Astrocyte (in vitro differentiated cells and primary cell): Measurements from ENCODE around the gene OBP2B. TPM values are rescaled to one million over a fixed set of nuclear protein-coding genes. Genes with fewer than 3 reads are reported as not detected.

Source experiments
- DNase-seq: peaks from one replicate; pipeline ENCODE4 v3.0.0-alpha.2; 2010; ENCODE audit warnings: low read depth
- FAIRE-seq: peaks from 2 replicates; lab custom pipeline; 2011; peaks lifted over from hg19 to GRCh38; lab: Jason Lieb, UNC
- H2AFZ ChIP-seq: 2 replicates; pipeline ENCODE4 v1.6.0; 2012; ENCODE audit warnings: low read depth, low read length, inconsistent platforms
- H3K27ac ChIP-seq: 2 replicates; pipeline ENCODE4 v1.5.1; 2011; ENCODE audit warnings: low read depth, low read length, inconsistent platforms
- H3K27me3 ChIP-seq: 2 replicates; pipeline ENCODE4 v1.6.0; 2011; ENCODE audit warnings: low read length, inconsistent platforms; ENCODE audit not compliant: insufficient read depth
- H3K36me3 ChIP-seq: 2 replicates; pipeline ENCODE4 v1.5.1; 2011; ENCODE audit warnings: low read length, inconsistent platforms; ENCODE audit not compliant: insufficient read depth
- H3K4me1 ChIP-seq: 2 replicates; pipeline ENCODE4 v1.5.1; 2011; ENCODE audit warnings: low read length, inconsistent platforms; ENCODE audit not compliant: insufficient read depth
- H3K4me2 ChIP-seq: 2 replicates; pipeline ENCODE4 v1.6.0; 2012; ENCODE audit warnings: low read length, inconsistent platforms
- H3K4me3 ChIP-seq: 2 replicates; pipeline ENCODE4 v1.5.1; 2011; ENCODE audit warnings: low read depth, mild to moderate bottlenecking, low read length, inconsistent platforms; ENCODE audit not compliant: insufficient read depth
- H3K79me2 ChIP-seq: 2 replicates; pipeline ENCODE4 v1.6.0; 2012; ENCODE audit warnings: mild to moderate bottlenecking, low read length, inconsistent platforms; ENCODE audit not compliant: insufficient read depth
- H3K9ac ChIP-seq: 2 replicates; pipeline ENCODE4 v1.6.0; 2012; ENCODE audit warnings: mild to moderate bottlenecking, low read length, inconsistent platforms
- H3K9me3 ChIP-seq: 2 replicates; pipeline ENCODE4 v1.5.1; 2012; ENCODE audit warnings: low read depth, mild to moderate bottlenecking, low read length, inconsistent platforms; ENCODE audit not compliant: insufficient read depth
- H4K20me1 ChIP-seq: 2 replicates; pipeline ENCODE4 v1.6.0; 2012; ENCODE audit warnings: low read length, inconsistent platforms; ENCODE audit not compliant: insufficient read depth
- H3K27ac Mint-ChIP-seq: one replicate; pipeline ENCODE4 v1.8.0; 2021; ENCODE audit warnings: mild to moderate bottlenecking, mixed read lengths; ENCODE audit not compliant: unreplicated experiment
- H3K27me3 Mint-ChIP-seq: one replicate; pipeline ENCODE4 v1.8.0; 2021; ENCODE audit warnings: low read depth, mixed read lengths; ENCODE audit not compliant: unreplicated experiment
- H3K36me3 Mint-ChIP-seq: one replicate; pipeline ENCODE4 v1.8.0; 2021; ENCODE audit warnings: low read depth, mixed read lengths; ENCODE audit not compliant: unreplicated experiment
- H3K4me1 Mint-ChIP-seq: one replicate; pipeline ENCODE4 v1.8.0; 2021; ENCODE audit warnings: low read depth, mixed read lengths; ENCODE audit not compliant: unreplicated experiment
- H3K4me3 Mint-ChIP-seq: one replicate; pipeline ENCODE4 v1.8.0; 2021; ENCODE audit warnings: mild to moderate bottlenecking, moderate library complexity, mixed read lengths; ENCODE audit not compliant: unreplicated experiment
- H3K9me3 Mint-ChIP-seq: one replicate; pipeline ENCODE4 v1.8.0; 2021; ENCODE audit warnings: mild to moderate bottlenecking, mixed read lengths; ENCODE audit not compliant: unreplicated experiment
- CTCF ChIP-seq: IDR thresholded peaks from 2 replicates; pipeline ENCODE4 v1.5.1; 2011; ENCODE audit warnings: low read depth, mild to moderate bottlenecking, inconsistent platforms, low read length, moderate library complexity; ENCODE audit not compliant: insufficient read depth
- EZH2 ChIP-seq: IDR thresholded peaks from 2 replicates; pipeline ENCODE4 v1.6.1; 2012; ENCODE audit warnings: mild to moderate bottlenecking, low read length, inconsistent platforms; ENCODE audit not compliant: insufficient read depth
- total RNA-seq: library from RNA; stranded (reverse); gene quantifications from 2 replicates; pipeline ENCODE4 v1.2.1, GENCODE V29; 2021

Gene OBP2B
- total RNA-seq, 1 donor from 2014 or later, result not detected

- H3K9ac ChIP-seq, result no peak overlapping the region
- DNase-seq (no peak), FAIRE-seq (no peak)
- H3K36me3 ChIP-seq, result no peaks in the 10 kb centered on the region
- no peak overlapping the region for H2AFZ ChIP-seq
- no peak overlapping the region for H3K4me2 ChIP-seq
- H3K9me3 ChIP-seq, result no peaks in the 10 kb centered on the region
- Mint-ChIP-seq H3K27ac (no peak overlapping the region), H3K9me3 (no peaks in the 10 kb centered on the region), H3K27me3 (peaks cover 50% of the 10 kb centered on the region), H3K36me3 (no peaks in the 10 kb centered on the region), H3K4me3 (no peak overlapping the region), H3K4me1 (no peaks in the 10 kb centered on the region)
- no peaks in the 10 kb centered on the region for H3K79me2 ChIP-seq
- peaks cover 3% of the 10 kb centered on the region for H3K27me3 ChIP-seq
- H3K4me3 ChIP-seq, result no peak overlapping the region
- no peaks in the 10 kb centered on the region for H4K20me1 ChIP-seq
- H3K4me1 ChIP-seq, result no peaks in the 10 kb centered on the region
- H3K27ac ChIP-seq, result no peak overlapping the region
- no peak for TF ChIP-seq EZH2
- no peak for TF ChIP-seq CTCF
Observed at GRCh38 chr9:133204335-133204992, 4.6 kb downstream of the OBP2B start.

GRCh38 chr9:133203506-133204075 lies 5.5 kb downstream of the OBP2B start:
- TF ChIP-seq CTCF, result no peak
- no peak for TF ChIP-seq EZH2
- Histone ChIP-seq H4K20me1 (no peaks in the 10 kb centered on the region), H3K4me1 (no peaks in the 10 kb centered on the region), H3K27ac (no peak overlapping the region), H2AFZ (no peak overlapping the region), H3K79me2 (no peaks in the 10 kb centered on the region), H3K9ac (no peak overlapping the region), H3K4me2 (no peak overlapping the region), H3K27me3 (peaks cover 3% of the 10 kb centered on the region), H3K9me3 (no peaks in the 10 kb centered on the region), H3K4me3 (no peak overlapping the region), H3K36me3 (no peaks in the 10 kb centered on the region)
- Mint-ChIP-seq H3K9me3 (no peaks in the 10 kb centered on the region), H3K4me1 (no peaks in the 10 kb centered on the region), H3K36me3 (no peaks in the 10 kb centered on the region), H3K4me3 (no peak overlapping the region), H3K27ac (no peak overlapping the region), H3K27me3 (peaks cover 51% of the 10 kb centered on the region)
- DNase-seq, result no peak
- FAIRE-seq, result no peak

GRCh38 chr9:133202688-133203453 lies 6.2 kb downstream of the OBP2B start:
- H3K9me3 Mint-ChIP-seq, result no peaks in the 10 kb centered on the region
- no peaks in the 10 kb centered on the region for H3K4me1 Mint-ChIP-seq
- peaks cover 51% of the 10 kb centered on the region for H3K27me3 Mint-ChIP-seq

More at GRCh38 chr9:133202688-133203453, 6.2 kb downstream of the OBP2B start:
- DNase-seq (no peak), FAIRE-seq (no peak)
- no peaks in the 10 kb centered on the region for H3K36me3 Mint-ChIP-seq
- Histone ChIP-seq H3K9me3 (no peaks in the 10 kb centered on the region), H3K27ac (no peak overlapping the region), H3K36me3 (no peaks in the 10 kb centered on the region), H3K9ac (no peak overlapping the region), H3K79me2 (no peaks in the 10 kb centered on the region), H3K4me2 (no peak overlapping the region), H4K20me1 (no peaks in the 10 kb centered on the region), H2AFZ (no peak overlapping the region), H3K27me3 (peaks cover 3% of the 10 kb centered on the region), H3K4me3 (no peak overlapping the region), H3K4me1 (no peaks in the 10 kb centered on the region)
- TF ChIP-seq CTCF (no peak), EZH2 (no peak)
- no peak overlapping the region for H3K4me3 Mint-ChIP-seq
- H3K27ac Mint-ChIP-seq, result no peak overlapping the region
